ENCODE results near the gene PRRC2B.

Gene PRRC2B

DNA sequence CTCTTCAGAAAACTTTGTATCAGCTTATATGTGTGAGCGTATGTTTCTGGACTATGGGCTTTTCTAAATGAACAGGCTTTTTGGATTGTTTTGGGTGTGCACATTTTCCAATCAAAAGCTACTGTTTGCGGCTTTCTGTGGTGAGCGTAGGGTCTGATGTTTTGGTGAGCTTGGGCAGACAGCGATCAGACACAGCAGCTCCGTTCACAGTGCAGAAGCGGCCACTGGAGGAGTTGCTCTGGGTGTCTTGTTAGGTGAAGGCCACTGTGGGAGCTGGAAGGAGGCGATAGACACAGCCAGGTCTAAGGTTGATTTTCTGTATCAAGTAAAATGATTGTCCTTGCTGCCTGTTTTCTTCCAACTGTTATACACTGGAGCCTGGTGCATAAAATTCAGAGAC lies 11.1 kb downstream of the PRRC2B start:
- no peak overlapping the region for H3K4me3 ChIP-seq (ENCODE audit: low read depth, low read length)
- DNase-seq (ENCODE audit: low read depth) = no peak
- TF ChIP-seq, protein P1, sequence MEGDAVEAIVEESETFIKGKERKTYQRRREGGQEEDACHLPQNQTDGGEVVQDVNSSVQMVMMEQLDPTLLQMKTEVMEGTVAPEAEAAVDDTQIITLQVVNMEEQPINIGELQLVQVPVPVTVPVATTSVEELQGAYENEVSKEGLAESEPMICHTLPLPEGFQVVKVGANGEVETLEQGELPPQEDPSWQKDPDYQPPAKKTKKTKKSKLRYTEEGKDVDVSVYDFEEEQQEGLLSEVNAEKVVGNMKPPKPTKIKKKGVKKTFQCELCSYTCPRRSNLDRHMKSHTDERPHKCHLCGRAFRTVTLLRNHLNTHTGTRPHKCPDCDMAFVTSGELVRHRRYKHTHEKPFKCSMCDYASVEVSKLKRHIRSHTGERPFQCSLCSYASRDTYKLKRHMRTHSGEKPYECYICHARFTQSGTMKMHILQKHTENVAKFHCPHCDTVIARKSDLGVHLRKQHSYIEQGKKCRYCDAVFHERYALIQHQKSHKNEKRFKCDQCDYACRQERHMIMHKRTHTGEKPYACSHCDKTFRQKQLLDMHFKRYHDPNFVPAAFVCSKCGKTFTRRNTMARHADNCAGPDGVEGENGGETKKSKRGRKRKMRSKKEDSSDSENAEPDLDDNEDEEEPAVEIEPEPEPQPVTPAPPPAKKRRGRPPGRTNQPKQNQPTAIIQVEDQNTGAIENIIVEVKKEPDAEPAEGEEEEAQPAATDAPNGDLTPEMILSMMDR (IDR thresholded peaks at IDR 0.05; ENCODE audit: control insufficient read depth, extremely low read depth, insufficient read depth) = no peak

DNA sequence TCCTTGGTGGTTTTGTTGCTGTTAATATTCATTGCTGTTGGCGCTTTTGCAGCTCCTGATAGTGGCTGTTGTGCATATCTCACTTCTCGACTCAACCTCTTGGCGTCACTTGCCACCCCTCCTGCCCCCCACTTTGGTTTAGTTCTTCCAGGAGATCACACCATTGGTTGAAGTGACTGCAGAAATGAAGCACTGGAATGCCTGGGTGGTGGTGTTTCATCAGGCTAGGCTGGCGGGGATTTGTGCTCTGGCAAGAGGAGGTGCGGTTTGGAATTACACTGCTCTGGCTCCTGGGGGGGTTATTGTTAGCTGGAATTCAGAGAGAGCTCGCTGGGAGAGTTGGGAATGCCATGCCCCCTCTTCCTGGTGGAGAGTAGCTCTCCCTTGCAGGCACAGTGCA lies 11.5 kb downstream of the PRRC2B start:
- TF ChIP-seq, protein P1 (IDR thresholded peaks at IDR 0.05; ENCODE audit: control insufficient read depth, extremely low read depth, insufficient read depth) = no peak
- no peak for DNase-seq (ENCODE audit: low read depth)
- H3K4me3 ChIP-seq (ENCODE audit: low read depth, low read length) = no peak overlapping the region

DNA sequence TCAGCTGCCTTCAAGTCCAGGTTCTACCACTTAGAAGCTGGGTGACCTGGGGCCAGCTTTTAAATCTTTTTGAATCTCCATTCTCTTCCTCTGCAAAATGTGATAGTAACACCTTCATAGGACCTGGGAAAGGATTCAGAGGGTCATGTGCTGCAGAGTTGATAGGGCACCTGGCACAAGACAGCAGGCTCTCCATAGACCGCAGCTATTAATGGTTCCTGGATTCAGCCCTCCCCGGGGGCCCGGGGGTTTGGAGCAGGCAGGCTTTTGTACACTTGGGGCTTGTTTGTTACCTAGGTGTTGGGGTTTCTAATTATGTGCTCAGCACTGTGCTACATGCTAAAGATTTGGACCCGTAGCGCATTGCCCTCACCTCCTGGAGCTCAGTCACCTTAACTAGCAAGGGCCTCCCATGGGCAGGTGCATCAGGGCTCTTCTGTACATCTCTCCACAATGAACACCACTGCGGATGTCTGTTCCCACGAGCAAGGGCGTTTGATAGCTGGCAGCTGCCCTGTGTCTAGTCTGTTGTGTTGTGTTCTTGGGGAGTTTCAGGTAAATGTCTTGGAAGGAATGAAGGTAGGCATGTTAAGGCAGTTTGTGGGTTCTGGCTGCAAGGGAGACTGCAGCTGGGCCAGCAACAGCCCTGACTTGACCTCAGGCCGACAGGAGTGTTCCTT lies 12.1 kb downstream of the PRRC2B start:
- H3K4me3 ChIP-seq (ENCODE audit: low read depth, low read length) = peak overlapping the region; percentile 5; the same call in 1 of the 2 replicates
- TF ChIP-seq, protein P1 (IDR thresholded peaks at IDR 0.05; ENCODE audit: control insufficient read depth, extremely low read depth, insufficient read depth) = no peak
- no peak for DNase-seq (ENCODE audit: low read depth)

DNA sequence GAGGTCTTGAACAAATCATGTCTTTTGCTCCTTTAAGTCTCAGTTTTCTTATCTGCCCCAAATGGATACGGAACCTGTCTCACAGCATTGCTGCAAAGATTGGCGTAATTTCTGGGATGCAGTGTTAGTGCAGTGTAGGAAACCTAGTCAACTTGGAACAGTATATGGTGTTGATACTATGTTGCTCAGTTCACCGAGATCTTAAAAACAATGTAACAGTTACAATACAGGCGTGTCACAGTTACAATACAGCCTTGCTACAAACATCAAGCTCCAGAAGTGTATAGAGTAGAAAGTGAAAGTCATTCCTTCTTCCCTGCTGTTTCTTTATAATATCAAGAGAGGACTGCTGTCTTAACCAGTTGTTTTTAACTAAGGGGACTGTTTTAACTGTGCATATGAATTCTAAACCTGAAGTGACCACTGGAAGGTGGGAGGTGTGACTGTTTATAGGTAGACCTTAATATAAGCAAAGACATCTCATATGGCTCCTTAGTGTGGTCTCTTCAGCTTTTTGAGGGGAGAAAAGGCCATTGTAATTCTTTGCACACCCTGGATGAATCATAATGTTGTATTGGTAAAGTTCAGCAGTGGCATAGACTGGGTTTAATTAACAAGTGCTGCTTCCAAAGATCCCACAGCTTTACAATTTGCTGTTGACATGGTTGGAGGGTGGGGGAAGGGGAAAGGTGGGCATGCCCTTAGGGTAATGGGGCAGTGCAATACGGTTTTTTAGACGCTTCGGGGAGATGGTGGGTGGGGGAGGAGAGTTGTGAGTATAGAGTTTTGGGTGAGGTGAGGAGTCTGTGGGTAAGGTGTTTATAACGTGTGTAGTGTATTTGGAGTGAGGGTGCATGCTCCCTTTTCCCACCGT lies 12.9 kb downstream of the PRRC2B start:
- no peak for DNase-seq (ENCODE audit: low read depth)
- TF ChIP-seq, protein P1 (IDR thresholded peaks at IDR 0.05; ENCODE audit: control insufficient read depth, extremely low read depth, insufficient read depth) = no peak
- peak overlapping the region; percentile 30 for H3K4me3 ChIP-seq (ENCODE audit: low read depth, low read length)

DNA sequence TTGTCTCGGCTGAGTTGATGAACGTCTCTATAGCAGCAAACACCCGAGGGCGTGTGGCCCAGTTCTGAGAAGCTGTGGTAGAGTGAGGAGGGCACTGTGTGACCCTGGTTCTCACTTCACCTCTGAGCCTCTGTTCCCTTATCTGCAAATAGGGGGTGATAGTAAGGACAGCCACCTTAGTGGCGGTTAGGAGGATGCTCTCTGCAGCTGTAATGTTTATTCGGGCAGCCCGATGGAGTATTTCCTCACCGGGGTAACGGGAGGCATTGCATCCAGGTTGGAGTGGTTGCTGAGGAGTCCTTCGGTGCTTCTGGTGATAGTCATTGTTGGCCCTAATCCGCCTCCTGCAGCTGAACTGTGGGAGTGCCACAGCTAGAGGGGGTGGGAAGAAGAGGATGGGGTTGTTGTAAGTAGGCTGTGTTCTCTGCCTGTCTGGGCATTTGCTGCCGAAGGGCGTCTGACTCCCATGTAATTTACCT lies 13.9 kb downstream of the PRRC2B start:
- DNase-seq (ENCODE audit: low read depth) = no peak
- H3K4me3 ChIP-seq (ENCODE audit: low read depth, low read length) = peak overlapping the region; percentile 30

DNA sequence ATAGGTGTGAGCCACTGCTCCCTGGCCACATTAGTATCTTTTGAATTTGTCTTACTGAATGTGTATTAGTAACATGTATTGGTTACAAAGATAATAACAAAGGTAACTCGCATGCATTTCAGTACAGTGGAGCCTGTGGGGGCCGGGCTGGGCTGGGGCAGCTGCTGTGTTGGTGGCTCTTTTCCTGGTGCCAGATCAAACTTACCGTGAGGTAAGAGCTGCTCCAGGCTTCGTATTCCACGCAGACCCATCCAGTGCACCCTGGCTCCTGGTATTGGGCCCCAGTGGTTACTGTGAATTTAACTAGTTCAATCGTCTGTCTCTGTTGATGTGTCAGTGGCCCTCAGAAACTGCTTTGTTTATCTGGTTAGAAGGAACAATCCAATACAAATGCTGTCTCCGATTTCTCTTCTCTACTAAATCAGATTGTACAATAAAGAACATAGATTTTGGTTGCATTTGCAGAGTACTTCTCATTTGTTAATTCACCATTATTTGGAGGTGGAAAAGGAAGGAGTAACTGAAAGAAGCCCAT lies 15.6 kb downstream of the PRRC2B start:
- no peak for DNase-seq (ENCODE audit: low read depth)
- no peak overlapping the region for H3K4me3 ChIP-seq (ENCODE audit: low read depth, low read length)
- TF ChIP-seq, protein P1 (IDR thresholded peaks at IDR 0.05; ENCODE audit: control insufficient read depth, extremely low read depth, insufficient read depth) = no peak

More for the DNA sequence above, 13.9 kb downstream of the PRRC2B start:
- TF ChIP-seq, protein P1 (IDR thresholded peaks at IDR 0.05; ENCODE audit: control insufficient read depth, extremely low read depth, insufficient read depth) = peak; percentile 27

All from LNCaP clone FGC (cell line).